NCI-H774 (cell line): ENCODE results near the gene P4HA2.
A peak's percentile ranks its signal among the peaks of the same experiment; 100 is the strongest.

ENCODE experiments used
- DNase-seq: peaks from one replicate; lab custom pipeline; 2025; lab: John Stamatoyannopoulos, UW

P4HA2 gene

GRCh38 chr5:132264546-132265335 is 37.1 kb upstream of the P4HA2 start:
- DNase-seq, result no peak

- DNase-seq, result no peak
These were observed 36.1 kb upstream of the P4HA2 start for GRCh38 chr5:132263548-132264261.

- DNase-seq, result no peak
These were observed 35.4 kb upstream of the P4HA2 start for GRCh38 chr5:132262882-132263547.

- no peak for DNase-seq
These were observed 34.5 kb upstream of the P4HA2 start for GRCh38 chr5:132261881-132262845.

- DNase-seq, result no peak
These were observed 33.3 kb upstream of the P4HA2 start for GRCh38 chr5:132260714-132261551.

GRCh38 chr5:132260051-132260450 is 32.4 kb upstream of the P4HA2 start:
- DNase-seq, result no peak

GRCh38 chr5:132259069-132259851 is 31.6 kb upstream of the P4HA2 start:
- no peak for DNase-seq

GRCh38 chr5:132258102-132259068 is 30.7 kb upstream of the P4HA2 start:
- no peak for DNase-seq

- no peak for DNase-seq
These were observed 29.8 kb upstream of the P4HA2 start, which contains the start of gene PDLIM4 for GRCh38 chr5:132257131-132258101. Gene PDLIM4, plus strand, starts transcription at chr5:132257696. Its CDS starts 39 bp downstream, at chr5:132257735.

- no peak for DNase-seq
These were observed 29.1 kb upstream of the P4HA2 start for GRCh38 chr5:132256783-132257130.

GRCh38 chr5:132256086-132256782 is 28.6 kb upstream of the P4HA2 start:
- no peak for DNase-seq

- DNase-seq, result no peak
These were observed 26.8 kb upstream of the P4HA2 start for GRCh38 chr5:132254321-132254977.

GRCh38 chr5:132253452-132254320 is 26.0 kb upstream of the P4HA2 start:
- DNase-seq, result no peak

- peak; percentile 21 for DNase-seq
These were observed 25.4 kb upstream of the P4HA2 start for GRCh38 chr5:132253008-132253441.

GRCh38 chr5:132251220-132251725 is 23.6 kb upstream of the P4HA2 start:
- DNase-seq, result no peak
